GM23338 (cell line): Measurements from ENCODE around the gene MYLK.

Experiments
- CREB1 ChIP-seq: fragments of 250-450 bp; sonication (Bioruptor Pico); IDR thresholded peaks from 2 replicates; pipeline ENCODE4 v1.5.0; 2020; ENCODE audit warnings: low read depth, mild to moderate bottlenecking, moderate library complexity
- CTCF ChIP-seq, 2 experiments: fragments of 200-600 bp in 1 of 2; sonication (generic) in 1 of 2; conservative IDR thresholded peaks; 2 replicates each; pipeline versions ENCODE4 v1.5.1 to v1.6.1; 2016 to 2017; ENCODE audit warnings: antibody characterized with exemption in 2 of 2, low read depth in 2 of 2, mild to moderate bottlenecking in 2 of 2, moderate library complexity in 1 of 2
- EZH2 ChIP-seq: fragments of 200-600 bp; sonication (generic); IDR thresholded peaks from one replicate; pipeline ENCODE4 v1.8.0; 2017; ENCODE audit warnings: antibody characterized with exemption, mild to moderate bottlenecking, low read depth; ENCODE audit not compliant: unreplicated experiment
- EZH2phosphoT487 ChIP-seq: fragments of 200-600 bp; sonication (generic); IDR thresholded peaks from one replicate; pipeline ENCODE4 v1.8.1; 2018; ENCODE audit warnings: antibody characterized with exemption; ENCODE audit not compliant: unreplicated experiment
- POLR2AphosphoS5 ChIP-seq: IDR thresholded peaks from 2 replicates; pipeline ENCODE4 v1.6.1; 2016; ENCODE audit warnings: antibody characterized with exemption, low read depth
- REST ChIP-seq: IDR thresholded peaks from one replicate; pipeline ENCODE4 v1.6.1; 2018; ENCODE audit warnings: antibody characterized with exemption; ENCODE audit not compliant: unreplicated experiment

DNA sequence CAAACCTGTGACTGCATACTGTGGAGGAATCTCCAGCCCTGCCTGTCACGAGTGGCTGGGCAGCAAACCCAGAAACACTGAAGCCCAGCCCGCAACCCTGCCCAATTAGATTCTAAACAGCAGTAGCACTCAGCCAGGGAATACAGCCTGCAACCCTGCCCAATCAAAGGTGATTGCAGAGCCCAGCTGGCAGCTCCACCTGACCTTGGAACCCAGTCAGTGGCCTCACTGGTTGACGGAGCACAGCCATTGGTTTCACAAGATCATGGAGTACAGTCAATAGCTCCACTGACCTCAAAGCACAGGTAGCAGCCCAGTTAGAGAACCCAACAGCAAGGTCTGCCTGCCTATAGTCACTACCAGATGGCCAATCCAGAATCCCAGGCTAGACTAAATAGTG is 35.2 kb upstream of the MYLK start:
- no peak for TF ChIP-seq CTCF (conservative IDR thresholded peaks at IDR 0.05; ENCODE audit: low read depth in 2 of 2)
- no peak for TF ChIP-seq CREB1 (CRISPR knock-in tag)
- no peak for TF ChIP-seq POLR2AphosphoS5
- TF ChIP-seq EZH2, result no peak
- TF ChIP-seq REST, result no peak
- TF ChIP-seq EZH2phosphoT487, result no peak
